H9 (cell line): Measurements from ENCODE around the gene ZMIZ1. TPM values are rescaled to one million over a fixed set of nuclear protein-coding genes. Genes with fewer than 3 reads are reported as not detected.
A peak's percentile ranks its signal among the peaks of the same experiment; 100 is the strongest.

Source experiments
- DNase-seq: peaks from one replicate; pipeline ENCODE4 v3.0.0-alpha.2; 2017
- H2AFZ ChIP-seq: one replicate; pipeline ENCODE4 v1.6.1; 2013; ENCODE audit warnings: mild to moderate bottlenecking, low read length, control low read depth, moderate library complexity
- H2AK5ac ChIP-seq: 2 replicates; pipeline ENCODE4 v1.6.1; 2013; ENCODE audit warnings: low read length, control low read depth, mixed read lengths; ENCODE audit not compliant: insufficient read length
- H2BK120ac ChIP-seq: one replicate; pipeline ENCODE4 v1.6.1; 2013; ENCODE audit warnings: low read depth, mild to moderate bottlenecking, low read length, control low read depth, inconsistent platforms; ENCODE audit not compliant: poor library complexity, severe bottlenecking
- H2BK12ac ChIP-seq: 2 replicates; pipeline ENCODE4 v1.6.1; 2013; ENCODE audit warnings: low read length, control low read depth, mixed read lengths, low read depth; ENCODE audit not compliant: insufficient read length
- H2BK15ac ChIP-seq: 2 replicates; pipeline ENCODE4 v1.6.1; 2013; ENCODE audit warnings: low read depth, low read length, control low read depth
- H2BK20ac ChIP-seq: one replicate; pipeline ENCODE4 v1.6.1; 2013; ENCODE audit warnings: low read depth, mild to moderate bottlenecking, low read length, control low read depth, inconsistent platforms; ENCODE audit not compliant: poor library complexity, severe bottlenecking
- H2BK5ac ChIP-seq: 2 replicates; pipeline ENCODE4 v1.6.1; 2013; ENCODE audit warnings: low read length, control low read depth, mixed read lengths; ENCODE audit not compliant: insufficient read length
- H3K14ac ChIP-seq: 2 replicates; pipeline ENCODE4 v1.6.1; 2013; ENCODE audit warnings: low read length, control low read depth; ENCODE audit not compliant: insufficient read depth
- H3K18ac ChIP-seq: 2 replicates; pipeline ENCODE4 v1.6.1; 2013; ENCODE audit warnings: low read depth, mild to moderate bottlenecking, mixed read lengths, low read length, control low read depth; ENCODE audit not compliant: insufficient read length
- H3K23ac ChIP-seq: 2 replicates; pipeline ENCODE4 v1.6.1; 2013; ENCODE audit warnings: low read length, control low read depth, mixed read lengths, low read depth; ENCODE audit not compliant: insufficient read length
- H3K23me2 ChIP-seq: 2 replicates; pipeline ENCODE4 v1.6.1; 2013; ENCODE audit warnings: low read depth, mild to moderate bottlenecking, mixed read lengths, low read length, control low read depth; ENCODE audit not compliant: insufficient read length, poor library complexity, severe bottlenecking
- H3K27ac ChIP-seq: 2 replicates; pipeline ENCODE4 v1.5.1; 2013; ENCODE audit warnings: low read length, control low read depth, mixed read lengths, low read depth; ENCODE audit not compliant: insufficient read length
- H3K27me3 ChIP-seq: 2 replicates; pipeline ENCODE4 v1.6.1; 2013; ENCODE audit warnings: low read length, control low read depth, inconsistent platforms; ENCODE audit not compliant: insufficient read depth
- H3K4ac ChIP-seq: 2 replicates; pipeline ENCODE4 v1.6.1; 2013; ENCODE audit warnings: low read depth, mild to moderate bottlenecking, control low read depth, inconsistent platforms, low read length, moderate library complexity
- H3K4me1 ChIP-seq: 2 replicates; pipeline ENCODE4 v1.6.1; 2013; ENCODE audit warnings: low read length, control low read depth, inconsistent platforms; ENCODE audit not compliant: insufficient read depth
- H3K4me2 ChIP-seq: 2 replicates; pipeline ENCODE4 v1.6.1; 2013; ENCODE audit warnings: low read length, control low read depth, mixed read lengths; ENCODE audit not compliant: insufficient read length, insufficient read depth
- H3K56ac ChIP-seq: 2 replicates; pipeline ENCODE4 v1.6.1; 2013; ENCODE audit warnings: low read depth, mild to moderate bottlenecking, mixed read lengths, low read length, control low read depth; ENCODE audit not compliant: insufficient read length
- H3K79me1 ChIP-seq: 2 replicates; pipeline ENCODE4 v1.6.1; 2013; ENCODE audit warnings: low read depth, mild to moderate bottlenecking, moderate library complexity, low read length, control low read depth, inconsistent platforms; ENCODE audit not compliant: insufficient read depth, poor library complexity, severe bottlenecking
- H3K79me2 ChIP-seq: 2 replicates; pipeline ENCODE4 v1.6.1; 2013; ENCODE audit warnings: low read length, control low read depth, inconsistent platforms; ENCODE audit not compliant: insufficient read depth
- H3K9ac ChIP-seq: 2 replicates; pipeline ENCODE4 v1.6.1; 2013; ENCODE audit warnings: low read length, control low read depth, mixed read lengths; ENCODE audit not compliant: insufficient read length; ENCODE audit errors: extremely low read depth
- H3K9me3 ChIP-seq: one replicate; pipeline ENCODE4 v1.6.1; 2013; ENCODE audit warnings: low read depth, low read length, inconsistent platforms; ENCODE audit not compliant: control insufficient read depth
- H3T11ph ChIP-seq: one replicate; pipeline ENCODE4 v1.6.1; 2013; ENCODE audit warnings: mild to moderate bottlenecking, low read length, control low read depth, inconsistent platforms
- H4K20me1 ChIP-seq: one replicate; pipeline ENCODE4 v1.6.1; 2013; ENCODE audit not compliant: control insufficient read depth, insufficient read length, insufficient read depth
- H4K5ac ChIP-seq: 2 replicates; pipeline ENCODE4 v1.6.1; 2013; ENCODE audit warnings: low read depth, mild to moderate bottlenecking, mixed read lengths, low read length, control low read depth; ENCODE audit not compliant: insufficient read length
- H4K8ac ChIP-seq: replicated peaks from 2 replicates; pipeline ENCODE4 v1.6.1; 2013; ENCODE audit warnings: low read length, control low read depth, mixed read lengths, low read depth; ENCODE audit not compliant: insufficient read length
- H4K91ac ChIP-seq: 2 replicates; pipeline ENCODE4 v1.6.1; 2013; ENCODE audit warnings: low read depth, mild to moderate bottlenecking, moderate library complexity, mixed read lengths, low read length, control low read depth; ENCODE audit not compliant: insufficient read length
- H3K27ac Mint-ChIP-seq, 3 experiments: 2 replicates in 2 of 3; 3 replicates in 1 of 3; pipeline ENCODE4 v1.8.0; 2020 to 2021; ENCODE audit warnings: mixed read lengths in 3 of 3, mild to moderate bottlenecking in 1 of 3, moderate library complexity in 1 of 3
- H3K27me3 Mint-ChIP-seq: 2 replicates; pipeline ENCODE4 v1.8.0; 2021; ENCODE audit warnings: low read depth, mild to moderate bottlenecking, moderate library complexity, mixed read lengths
- H3K36me3 Mint-ChIP-seq, 3 experiments: 2 replicates in 2 of 3; 3 replicates in 1 of 3; pipeline ENCODE4 v1.8.0; 2020 to 2021; ENCODE audit warnings: low read depth in 3 of 3, mixed read lengths in 3 of 3; ENCODE audit not compliant: insufficient read depth in 1 of 3
- H3K4me1 Mint-ChIP-seq, 2 experiments: 2 replicates each; pipeline ENCODE4 v1.8.0; 2020; ENCODE audit warnings: mixed read lengths in 2 of 2
- H3K4me3 Mint-ChIP-seq, 2 experiments: 2 replicates in 1 of 2; 3 replicates in 1 of 2; pipeline ENCODE4 v1.8.0; 2020 to 2021; ENCODE audit warnings: mild to moderate bottlenecking in 2 of 2, mixed read lengths in 2 of 2, moderate library complexity in 1 of 2
- H3K9me3 Mint-ChIP-seq, 2 experiments: 2 replicates in 1 of 2; 3 replicates in 1 of 2; pipeline ENCODE4 v1.8.0; 2020; ENCODE audit warnings: mild to moderate bottlenecking in 2 of 2, mixed read lengths in 2 of 2, moderate library complexity in 1 of 2
- WGBS: extraction: QIAGEN DNeasy Blood & Tissue Kit; methylation state at CpG from one replicate; pipeline ENCODE4 v1.1.7; 2013; ENCODE audit warnings: missing lambda C conversion rate, low lambda C conversion rate, mixed read lengths; ENCODE audit not compliant: insufficient read length; ENCODE audit errors: extremely low coverage; 5-methylcytosine and 5-hydroxymethylcytosine counted together
- total RNA-seq: library from RNA; stranded (reverse); gene quantifications from 2 replicates; pipeline ENCODE4 v1.2.1, GENCODE V29; 2021
- TF ChIP-seq, protein P1 (sequence below): fragments of 200-600 bp; sonication (generic); conservative IDR thresholded peaks from 3 replicates; pipeline ENCODE4 v1.8.0; 2021; ENCODE audit warnings: antibody characterized with exemption, mild to moderate bottlenecking

Gene ZMIZ1
- total RNA-seq, 1 experiment from 2014 or later = 36.9 TPM

DNA sequence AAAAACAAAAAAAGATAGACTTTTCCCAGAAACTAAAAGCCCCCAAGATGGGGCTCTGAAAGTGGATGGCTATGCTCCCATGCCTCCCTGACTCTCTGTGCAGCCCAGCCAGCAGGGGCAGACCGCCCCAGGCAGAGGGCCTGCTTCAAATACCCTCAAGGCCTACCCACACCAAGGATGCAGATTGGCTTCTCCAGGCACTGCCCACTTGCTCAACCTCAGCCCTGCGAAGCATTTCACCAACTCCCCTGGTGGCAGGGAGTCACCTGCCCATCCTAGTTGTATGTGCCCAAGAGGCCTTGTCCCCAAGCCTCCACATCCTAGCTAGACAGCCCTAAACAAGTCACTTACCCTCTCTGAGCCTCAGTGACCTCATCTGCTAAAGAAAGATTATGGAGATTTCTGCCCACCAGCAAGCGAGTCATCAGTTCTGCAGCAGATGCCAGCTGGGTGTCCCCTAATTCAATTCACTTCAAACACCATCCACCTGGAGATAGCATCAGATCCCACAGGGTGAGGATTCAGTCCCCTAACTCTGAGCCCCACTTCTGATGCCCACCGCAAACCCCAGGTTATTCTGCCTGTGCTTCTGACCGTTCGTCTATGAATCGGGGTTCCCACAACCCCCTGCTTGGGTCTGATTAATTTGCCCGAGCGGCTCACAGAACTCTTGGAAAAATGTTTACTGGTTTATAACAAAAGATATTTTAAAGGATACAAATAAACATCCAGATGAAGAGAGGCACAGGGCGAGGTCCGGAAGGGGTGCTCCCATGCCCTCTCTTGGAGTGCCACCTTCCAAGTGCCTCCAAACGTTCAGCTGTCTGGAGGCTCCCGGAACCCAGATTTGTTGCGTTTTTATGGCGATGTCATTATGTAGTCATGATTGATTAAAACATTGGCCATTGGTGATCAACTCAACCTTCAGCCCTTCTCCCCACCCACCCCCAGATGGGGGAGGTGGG lies 18.6 kb upstream of the ZMIZ1 start:
- no CpG with 5 or more reads among the region's 15 CpGs for WGBS
- peaks cover 2% of the 10 kb centered on the region; the same call in 1 of the 2 replicates for H3K4me1 ChIP-seq
- no peaks in the 10 kb centered on the region for H3K27me3 ChIP-seq
- H2BK5ac ChIP-seq = no peak overlapping the region
- H3K9ac ChIP-seq = no peak overlapping the region
- peaks cover 2% of the 10 kb centered on the region for H4K20me1 ChIP-seq
- no peak overlapping the region for H3K56ac ChIP-seq
- DNase-seq = no peak
- H2AK5ac ChIP-seq = no peak overlapping the region
- no peaks in the 10 kb centered on the region for H3K79me2 ChIP-seq
- no peak overlapping the region for H2BK20ac ChIP-seq
- H3K9me3 Mint-ChIP-seq = no peaks in the 10 kb centered on the region
- H3K14ac ChIP-seq = no peak overlapping the region
- peak overlapping the region in 1 of 3 experiments; percentile 28; a peak in 2 of 7 replicates for H3K27ac Mint-ChIP-seq
- no peaks in the 10 kb centered on the region for H3K9me3 ChIP-seq
- no peaks in the 10 kb centered on the region for H3K23me2 ChIP-seq
- H3K36me3 Mint-ChIP-seq = no peaks in the 10 kb centered on the region
- no peak overlapping the region for H2BK120ac ChIP-seq
- no peak overlapping the region for H3K4ac ChIP-seq
- no peak overlapping the region for H2AFZ ChIP-seq
- no peak overlapping the region for H2BK15ac ChIP-seq
- TF ChIP-seq, protein P1, sequence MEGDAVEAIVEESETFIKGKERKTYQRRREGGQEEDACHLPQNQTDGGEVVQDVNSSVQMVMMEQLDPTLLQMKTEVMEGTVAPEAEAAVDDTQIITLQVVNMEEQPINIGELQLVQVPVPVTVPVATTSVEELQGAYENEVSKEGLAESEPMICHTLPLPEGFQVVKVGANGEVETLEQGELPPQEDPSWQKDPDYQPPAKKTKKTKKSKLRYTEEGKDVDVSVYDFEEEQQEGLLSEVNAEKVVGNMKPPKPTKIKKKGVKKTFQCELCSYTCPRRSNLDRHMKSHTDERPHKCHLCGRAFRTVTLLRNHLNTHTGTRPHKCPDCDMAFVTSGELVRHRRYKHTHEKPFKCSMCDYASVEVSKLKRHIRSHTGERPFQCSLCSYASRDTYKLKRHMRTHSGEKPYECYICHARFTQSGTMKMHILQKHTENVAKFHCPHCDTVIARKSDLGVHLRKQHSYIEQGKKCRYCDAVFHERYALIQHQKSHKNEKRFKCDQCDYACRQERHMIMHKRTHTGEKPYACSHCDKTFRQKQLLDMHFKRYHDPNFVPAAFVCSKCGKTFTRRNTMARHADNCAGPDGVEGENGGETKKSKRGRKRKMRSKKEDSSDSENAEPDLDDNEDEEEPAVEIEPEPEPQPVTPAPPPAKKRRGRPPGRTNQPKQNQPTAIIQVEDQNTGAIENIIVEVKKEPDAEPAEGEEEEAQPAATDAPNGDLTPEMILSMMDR = peak; percentile 21; the same call in 1 of the 3 replicates
- H3K27ac ChIP-seq = no peak overlapping the region
- no peak overlapping the region for H4K91ac ChIP-seq
- H4K8ac ChIP-seq = no peak overlapping the region
- H4K5ac ChIP-seq = no peak overlapping the region
- H3K4me1 Mint-ChIP-seq = peaks cover 37 to 42% of the 10 kb centered on the region in 2 experiments
- no peak overlapping the region for H3K23ac ChIP-seq
- no peak overlapping the region for H3K4me2 ChIP-seq
- no peak overlapping the region for H2BK12ac ChIP-seq
- no peak overlapping the region for H3K4me3 Mint-ChIP-seq
- H3K79me1 ChIP-seq = no peaks in the 10 kb centered on the region
- H3K18ac ChIP-seq = no peak overlapping the region
- no peak overlapping the region for H3T11ph ChIP-seq
- H3K27me3 Mint-ChIP-seq = peaks cover 30% of the 10 kb centered on the region
